Stimulated activated CD8-positive, alpha-beta memory T cell treated with anti-CD3 and anti-CD28 coated beads, Interleukin-7, amount 100 ng/mL, for 1 hour (primary cell): ENCODE data around the gene TRAPPC3L.

Experiments
- DNase-seq, 2 donors: peaks; one replicate each; pipeline ENCODE4 v3.0.0-alpha.2; 2020; ENCODE audit warnings: low read depth in 2 of 2

The TRAPPC3L gene

DNA sequence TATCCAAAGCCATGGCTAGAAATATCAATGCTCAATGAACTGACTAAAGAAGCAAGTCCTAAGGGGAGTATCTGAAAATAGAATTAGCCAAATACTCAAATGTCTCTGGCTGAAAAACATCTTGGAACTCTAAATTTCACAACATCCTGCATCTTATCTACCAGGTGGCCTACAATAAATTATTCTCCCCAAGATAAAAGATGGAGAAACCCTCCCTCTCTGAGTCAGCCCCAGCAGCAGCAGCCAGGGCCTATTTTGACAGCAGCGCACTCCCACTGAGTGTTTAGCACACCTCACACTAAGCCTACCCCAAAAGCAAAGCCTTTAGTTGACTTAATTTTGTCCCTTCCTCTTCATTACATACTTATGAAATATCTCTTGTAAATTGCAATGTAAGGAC is 78.4 kb downstream of the TRAPPC3L start:
- no peak for DNase-seq

DNA sequence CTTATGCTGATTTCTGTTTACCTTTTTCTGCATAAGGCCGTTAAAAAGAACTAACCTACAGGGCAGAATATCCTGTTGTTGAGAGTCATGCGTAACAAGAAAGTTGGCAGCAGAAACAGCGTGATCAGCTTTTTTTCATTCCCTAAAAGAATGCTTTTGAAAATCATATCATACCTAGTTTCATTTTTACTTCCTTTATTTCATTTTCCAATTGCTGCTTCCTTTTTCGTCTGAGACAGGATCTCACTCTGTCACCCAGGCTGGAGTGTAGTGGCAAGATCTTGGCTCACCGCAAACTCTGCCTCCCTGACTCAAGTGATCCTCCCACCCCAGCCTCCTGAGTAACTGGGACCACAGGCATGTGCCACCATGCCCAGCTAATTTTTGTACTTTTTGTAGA is 80.2 kb downstream of the TRAPPC3L start:
- no peak for DNase-seq

DNA sequence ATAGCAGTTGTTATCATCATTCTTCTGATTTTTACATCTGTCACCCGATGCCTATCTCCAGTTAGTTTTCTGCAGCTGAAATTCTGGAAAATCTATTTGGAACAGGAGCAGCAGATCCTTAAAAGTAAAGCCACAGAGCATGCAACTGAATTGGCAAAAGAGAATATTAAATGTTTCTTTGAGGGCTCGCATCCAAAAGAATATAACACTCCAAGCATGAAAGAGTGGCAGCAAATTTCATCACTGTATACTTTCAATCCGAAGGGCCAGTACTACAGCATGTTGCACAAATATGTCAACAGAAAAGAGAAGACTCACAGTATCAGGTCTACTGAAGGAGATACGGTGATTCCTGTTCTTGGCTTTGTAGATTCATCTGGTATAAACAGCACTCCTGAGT is 82.2 kb downstream of the TRAPPC3L start:
- no peak for DNase-seq

DNA sequence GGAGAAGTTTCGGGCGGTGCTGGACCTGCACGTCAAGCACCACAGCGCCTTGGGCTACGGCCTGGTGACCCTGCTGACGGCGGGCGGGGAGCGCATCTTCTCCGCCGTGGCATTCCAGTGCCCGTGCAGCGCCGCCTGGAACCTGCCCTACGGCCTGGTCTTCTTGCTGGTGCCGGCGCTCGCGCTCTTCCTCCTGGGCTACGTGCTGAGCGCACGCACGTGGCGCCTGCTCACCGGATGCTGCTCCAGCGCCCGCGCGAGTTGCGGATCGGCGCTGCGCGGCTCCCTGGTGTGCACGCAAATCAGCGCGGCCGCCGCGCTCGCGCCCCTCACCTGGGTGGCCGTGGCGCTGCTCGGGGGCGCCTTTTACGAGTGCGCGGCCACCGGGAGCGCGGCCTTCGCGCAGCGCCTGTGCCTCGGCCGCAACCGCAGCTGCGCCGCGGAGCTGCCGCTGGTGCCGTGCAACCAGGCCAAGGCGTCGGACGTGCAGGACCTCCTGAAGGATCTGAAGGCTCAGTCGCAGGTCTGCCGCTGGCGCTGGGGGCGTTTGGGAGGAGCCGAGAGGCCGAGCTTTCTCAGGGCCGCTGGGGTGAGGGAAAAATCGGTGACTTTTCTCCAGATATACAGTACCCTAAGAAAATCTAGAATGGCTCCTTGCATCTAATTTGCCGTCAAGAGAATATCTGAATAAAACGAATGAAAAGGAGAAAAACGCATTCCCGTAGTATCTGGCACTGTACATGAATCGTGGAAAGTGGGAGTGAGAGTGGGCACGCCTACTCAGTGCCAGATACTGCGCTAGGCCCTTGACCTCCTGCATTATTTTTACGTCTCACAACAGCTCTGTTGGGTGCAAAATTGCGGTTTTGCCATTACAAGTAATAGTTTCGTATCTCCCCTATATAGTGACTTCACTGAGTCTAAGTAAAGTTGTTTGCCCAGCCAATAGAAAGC is 83.3 kb downstream of the TRAPPC3L start:
- peak in 1 of 2 donors; percentile 14 for DNase-seq

DNA sequence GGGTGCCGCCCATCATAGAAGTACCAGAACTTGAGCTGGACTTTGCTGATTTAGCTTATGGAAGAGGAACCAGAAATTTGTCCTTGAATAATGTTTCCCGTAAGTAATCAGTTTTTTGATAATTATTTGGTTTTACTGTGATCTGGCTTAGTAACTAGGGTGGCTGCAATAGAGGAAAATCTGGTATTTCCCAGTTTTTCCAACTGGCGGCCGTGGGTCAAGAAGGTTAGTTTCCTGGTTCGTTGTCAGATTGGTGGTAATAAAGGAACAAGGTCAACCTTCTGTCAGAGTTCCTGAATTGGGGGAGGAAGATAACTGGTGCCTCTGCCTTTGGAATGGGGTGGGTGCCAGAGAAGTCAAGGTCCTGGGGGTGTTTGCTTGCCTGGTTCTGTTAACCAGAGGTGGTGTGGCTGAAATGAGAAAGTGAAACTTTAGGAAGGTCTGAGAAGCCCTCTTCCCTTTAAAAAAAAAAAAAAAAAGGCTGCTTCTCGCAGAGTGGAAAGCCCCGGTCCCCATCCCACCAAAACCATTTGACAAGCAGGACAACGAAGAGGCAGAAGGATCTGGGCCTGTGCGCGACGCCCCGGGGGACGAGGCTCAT is 84.1 kb downstream of the TRAPPC3L start, which contains the start of gene CALHM6:
Gene CALHM6 (plus strand): TSS at position 45 of the 601 bp plus-strand sequence. CDS start 555 bp downstream, at position 600.
- DNase-seq = no peak

DNA sequence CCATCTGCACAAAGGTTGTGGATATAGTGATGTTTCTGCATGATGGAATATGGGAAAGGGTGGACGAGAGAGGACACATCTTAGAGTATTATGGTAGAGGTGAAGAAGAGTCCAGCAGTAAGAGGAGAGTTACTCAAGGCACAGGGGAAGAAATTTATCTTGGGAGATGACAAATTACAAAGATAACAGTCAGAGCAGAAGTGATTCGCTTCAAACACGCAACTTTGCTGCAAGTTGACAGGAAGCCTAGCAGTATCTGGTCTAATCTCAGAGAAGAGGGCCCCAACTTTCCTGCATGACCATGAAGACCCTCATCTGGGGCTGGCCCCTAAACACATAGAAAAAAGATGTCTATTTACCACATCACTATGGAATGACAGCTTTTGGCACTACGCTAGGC is 85.6 kb downstream of the TRAPPC3L start:
- DNase-seq = no peak

DNA sequence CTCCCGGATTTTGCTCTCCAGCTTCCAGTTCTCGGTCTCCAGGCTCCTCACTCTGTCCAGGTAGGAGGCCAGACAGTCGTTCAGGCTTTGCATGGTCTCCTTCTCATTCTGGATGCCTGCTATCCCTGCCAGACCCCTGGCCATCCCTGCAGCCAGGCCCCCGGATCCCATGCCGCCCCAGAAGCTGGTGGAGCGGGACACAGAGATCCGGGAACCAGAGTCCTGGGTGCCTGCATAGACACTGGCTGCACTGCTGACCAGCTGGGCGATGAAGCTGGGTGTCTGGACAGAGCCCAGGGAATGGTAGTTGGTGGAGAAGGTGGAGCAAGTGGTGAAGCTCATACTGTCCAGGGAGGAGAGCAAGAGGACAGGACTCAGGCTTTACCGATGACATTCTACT is 87.2 kb downstream of the TRAPPC3L start:
- DNase-seq = no peak

DNA sequence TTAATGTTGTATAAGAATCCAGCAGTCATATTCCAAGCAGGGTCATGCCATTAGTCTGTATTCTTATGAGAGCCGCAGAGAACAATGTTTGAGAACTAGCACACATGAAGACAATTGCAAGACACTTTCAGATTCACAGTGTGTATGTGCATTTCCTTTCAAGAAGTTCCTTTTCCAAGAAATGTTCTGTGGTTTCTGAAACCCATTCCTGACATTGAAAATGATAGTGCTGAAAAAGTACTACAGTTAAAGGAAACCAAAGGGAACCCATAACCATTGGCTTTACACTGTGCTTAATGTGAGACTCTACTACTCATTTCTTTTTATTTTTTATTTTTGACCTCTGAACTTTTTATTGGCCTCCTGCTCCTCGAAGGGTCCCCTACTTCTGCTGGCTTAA is 88.6 kb downstream of the TRAPPC3L start:
- DNase-seq = no peak

DNA sequence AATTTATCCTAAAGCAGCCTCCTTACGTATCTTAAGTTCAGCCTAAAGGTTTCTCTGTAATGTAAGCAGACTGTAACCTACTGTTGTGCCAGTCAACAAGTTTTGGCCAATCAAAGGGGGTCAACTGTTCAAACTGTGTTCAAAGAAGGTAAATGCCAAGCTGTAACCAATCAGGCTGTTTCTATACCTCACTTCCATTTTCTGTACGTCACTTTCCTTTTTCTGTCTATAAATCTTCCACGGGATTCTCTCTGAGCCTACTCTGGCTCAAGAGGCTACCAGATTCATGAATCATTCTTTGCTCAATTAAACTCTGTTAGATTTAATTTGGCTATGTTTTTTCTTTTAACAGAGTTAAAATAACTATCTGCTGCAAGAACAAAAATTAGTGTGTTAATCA is 89.4 kb downstream of the TRAPPC3L start:
- DNase-seq = no peak

DNA sequence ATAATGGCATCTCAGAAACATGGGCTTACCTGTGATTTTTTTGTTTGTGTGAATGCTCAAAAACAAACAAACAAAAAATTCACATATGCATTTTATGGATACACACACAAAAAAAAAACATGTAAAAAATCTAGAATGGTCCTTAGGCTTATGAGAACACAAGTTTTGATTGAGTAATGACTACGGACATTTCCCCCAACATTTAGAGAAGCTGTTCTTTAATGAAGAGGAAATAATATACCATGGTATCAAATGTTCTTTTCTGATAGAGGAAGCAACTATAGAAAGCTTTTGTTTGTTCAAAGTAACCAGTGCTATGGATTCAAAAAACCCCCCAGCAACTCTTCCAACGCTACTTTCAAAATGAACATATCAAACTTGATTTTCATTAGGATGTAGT is 93.0 kb downstream of the TRAPPC3L start:
- DNase-seq = no peak

DNA sequence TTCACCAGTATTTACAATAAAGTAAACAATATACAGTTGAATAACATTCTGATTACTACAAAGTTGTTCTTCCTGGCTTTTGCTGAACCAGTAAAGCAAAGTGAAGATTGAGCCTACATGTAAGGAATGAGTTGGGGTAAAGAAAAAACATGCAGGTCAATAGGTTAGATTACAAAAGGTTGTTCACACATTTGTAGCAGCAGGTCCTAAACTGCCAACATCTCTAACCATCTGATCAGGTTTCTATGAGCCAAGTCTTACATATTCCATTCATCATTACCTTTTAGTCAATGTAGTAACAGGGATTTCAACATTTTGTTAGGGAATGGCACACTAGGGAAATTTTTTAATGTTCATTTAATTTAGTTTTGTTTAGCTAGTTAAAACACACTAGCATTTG is 93.6 kb downstream of the TRAPPC3L start:
- no peak for DNase-seq

DNA sequence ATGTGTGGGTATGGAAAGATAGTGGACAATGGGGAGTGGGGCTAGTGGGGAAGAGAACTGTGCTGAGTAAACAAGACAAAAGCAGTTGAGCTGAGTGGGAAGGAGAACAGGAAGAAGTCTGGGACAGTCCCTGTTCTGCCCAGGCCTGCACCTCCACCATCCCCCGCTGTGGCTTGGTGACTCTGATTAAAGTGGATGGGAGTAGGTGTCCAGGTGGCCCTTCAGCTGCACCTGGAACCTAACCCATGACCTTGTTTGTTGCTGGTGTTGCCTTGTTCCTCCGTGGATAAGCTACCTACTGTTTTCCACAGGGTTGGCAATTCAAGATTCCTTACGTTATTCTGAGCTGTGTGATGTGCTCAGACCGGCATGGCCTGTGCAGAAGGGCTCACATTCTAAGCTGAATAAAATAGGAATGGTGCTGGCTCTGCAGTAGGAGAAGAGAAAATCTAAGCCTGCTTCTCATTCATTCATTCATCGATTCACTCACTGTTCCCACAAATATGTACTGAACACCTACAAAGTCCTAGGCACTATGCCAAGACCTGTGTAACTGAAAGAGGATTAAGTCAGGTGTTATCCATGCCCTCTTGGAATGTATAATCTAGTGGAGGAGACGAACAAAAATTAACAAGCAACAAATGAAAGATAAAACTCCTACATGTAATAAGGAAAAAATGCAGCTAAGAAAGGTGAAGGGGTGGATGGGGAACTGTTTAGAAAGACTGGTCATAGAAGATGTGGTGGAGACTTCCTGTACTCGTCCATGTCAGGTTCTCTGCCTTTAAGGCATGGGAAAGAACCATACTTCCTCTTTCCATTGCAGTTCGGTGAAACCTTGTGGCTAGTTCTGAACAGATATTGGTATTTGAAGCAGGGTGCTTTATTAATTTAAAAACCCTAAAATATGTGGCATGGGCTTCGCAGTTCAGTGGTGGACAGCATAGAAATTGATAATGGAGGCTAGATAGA is 94.4 kb downstream of the TRAPPC3L start:
- DNase-seq = no peak

DNA sequence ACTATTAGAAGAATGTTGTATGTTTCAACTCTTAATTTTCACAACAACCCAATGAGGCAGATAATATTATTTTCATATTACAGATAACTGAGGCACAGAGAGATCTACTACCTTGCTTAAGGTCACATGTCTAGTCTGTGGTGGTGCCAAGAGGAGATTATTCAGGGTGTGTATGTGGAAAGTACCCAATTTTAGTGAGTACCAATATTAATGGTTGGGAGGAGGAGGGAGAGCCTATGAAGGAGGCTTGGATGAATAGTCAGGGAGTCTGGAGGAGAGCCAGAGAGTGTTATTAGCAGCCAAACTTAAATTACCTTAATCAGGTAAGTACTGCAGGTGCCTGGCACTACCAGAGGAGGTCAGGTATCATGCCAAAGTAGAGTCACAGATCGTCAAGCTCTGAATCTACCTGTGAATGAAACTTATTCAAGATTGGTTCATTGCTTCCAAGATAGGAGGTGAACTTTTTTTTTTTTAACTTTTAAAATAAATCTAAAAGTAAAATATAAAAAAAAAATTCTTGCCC is 95.2 kb downstream of the TRAPPC3L start:
- DNase-seq = no peak

DNA sequence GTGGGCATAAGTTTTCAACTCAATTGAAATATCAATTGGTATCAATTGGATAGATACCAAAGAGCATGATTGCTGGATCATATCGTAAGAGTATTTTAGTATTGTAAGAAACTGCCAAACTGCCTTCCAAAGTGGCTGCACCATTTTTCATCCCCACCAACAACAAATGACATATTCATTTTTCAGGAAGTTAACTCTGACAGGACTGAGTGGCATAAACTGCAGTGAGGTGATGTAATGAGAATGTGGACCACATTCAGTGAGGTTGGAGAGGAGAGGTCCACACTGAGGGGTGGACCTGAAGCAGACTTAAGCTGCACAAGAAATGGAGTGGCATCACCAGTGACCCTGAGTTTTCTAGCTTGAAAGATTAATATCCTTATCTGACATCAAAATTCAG is 95.9 kb downstream of the TRAPPC3L start:
- no peak for DNase-seq

DNA sequence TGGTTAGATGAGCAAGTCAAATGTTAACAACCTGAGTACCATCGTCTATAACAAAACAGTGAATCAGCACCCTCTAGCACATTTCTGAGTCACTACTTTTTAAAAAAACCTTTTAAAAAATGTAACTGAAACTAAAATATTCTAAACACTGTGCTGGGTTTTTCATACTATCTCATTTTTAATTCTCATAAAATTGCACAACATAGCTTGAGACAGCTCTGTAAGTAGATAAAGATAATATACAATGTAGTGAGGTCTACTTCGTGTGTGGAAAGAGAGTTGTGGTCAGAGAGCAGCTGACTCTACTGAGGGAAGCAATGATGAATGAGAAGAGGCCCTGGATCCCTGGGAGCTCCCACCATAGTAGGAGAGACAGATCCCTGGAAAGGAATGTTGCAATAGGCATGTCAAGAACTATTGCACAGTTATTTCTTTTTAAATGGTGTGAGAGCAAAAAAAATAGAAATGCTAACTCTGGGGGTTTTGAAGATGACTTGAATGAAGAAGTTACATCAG is 97.9 kb downstream of the TRAPPC3L start:
- no peak for DNase-seq

DNA sequence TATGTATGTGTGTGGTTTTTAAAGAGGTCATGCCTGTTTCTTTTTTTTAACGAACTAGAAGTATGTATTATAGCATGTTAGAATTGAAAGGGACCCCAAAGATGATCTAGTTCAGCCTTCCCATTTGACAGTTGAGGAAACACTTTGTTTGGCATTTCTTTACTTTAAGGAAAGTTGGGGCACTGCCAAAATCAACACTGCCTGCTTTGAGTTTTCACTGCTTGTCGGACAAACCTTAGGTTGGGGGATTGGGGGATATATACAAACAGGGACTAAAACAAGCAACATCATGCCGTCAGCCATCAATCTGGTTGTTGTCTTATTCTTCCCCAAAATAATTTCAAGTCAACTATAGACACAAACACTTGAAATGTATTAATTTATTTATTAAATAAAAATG is 98.4 kb downstream of the TRAPPC3L start:
- no peak for DNase-seq

DNA sequence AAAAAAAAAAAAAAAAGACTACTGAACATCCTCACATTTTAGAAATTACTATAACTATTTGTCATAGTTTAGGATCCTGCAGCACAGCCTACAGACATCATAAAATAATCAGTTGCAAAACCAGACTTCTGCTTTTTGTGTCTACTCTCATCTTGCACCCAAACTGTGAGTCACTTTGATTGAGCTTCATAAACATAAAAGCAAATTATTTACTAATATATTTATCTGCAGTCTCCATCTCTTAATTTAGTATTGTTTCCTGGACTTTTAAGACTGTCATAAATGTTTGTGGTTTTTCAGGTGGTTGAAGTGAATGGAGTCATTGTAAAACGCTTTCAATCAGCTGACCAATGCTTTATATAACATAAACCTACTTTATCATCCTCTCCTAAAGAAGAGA is 99.1 kb downstream of the TRAPPC3L start:
- DNase-seq = no peak

DNA sequence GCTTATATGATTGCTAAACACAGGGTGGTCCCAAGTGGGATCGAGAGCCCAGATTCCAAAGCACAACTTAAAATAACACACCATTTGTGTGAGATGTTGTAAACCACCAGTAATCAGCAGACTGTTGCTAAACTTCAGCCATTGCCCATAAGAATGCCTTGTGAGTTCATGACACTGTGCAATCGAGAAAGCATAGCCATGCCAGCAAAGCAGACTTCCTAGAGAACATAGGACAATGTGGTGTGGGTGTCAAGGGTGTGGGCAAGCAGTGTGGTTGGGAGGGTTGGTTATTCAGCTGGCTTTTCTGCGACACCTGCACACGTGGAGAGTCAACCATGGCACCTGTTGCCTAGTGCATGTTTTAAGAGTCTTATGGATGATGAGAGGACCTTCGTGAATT is 100.4 kb downstream of the TRAPPC3L start:
- DNase-seq = no peak
